Adipose tissue (tissue), 3 donors: ENCODE results near the gene CLCNKA. TPM values are rescaled to one million over a fixed set of nuclear protein-coding genes. Genes with fewer than 3 reads are reported as not detected.
"Not testable (repeated sequence)": the region's sequence is repeated elsewhere in the genome, so short reads cannot be mapped to it uniquely, and the experiment has no call there.

ENCODE experiments used
- H3K27ac ChIP-seq: one replicate; pipeline ENCODE4 v1.5.1; 2013; ENCODE audit warnings: low read depth, low read length
- WGBS, 3 donors: extraction: QIAGEN DNeasy Blood & Tissue Kit; methylation state at CpG; one replicate each; pipeline ENCODE4 v1.1.7; 2013; 5-methylcytosine and 5-hydroxymethylcytosine counted together
- polyA plus RNA-seq, 3 donors: library from polyadenylated mRNA; stranded (reverse); fragments of 200-250 nt; gene quantifications; one replicate each; pipeline ENCODE4 v1.2.3, GENCODE V29; 2013
- donor health status: healthy with polysubstance abuse.
- donor health status: Bipolar disorder and iron deficiency.
- donor health status: healthy.

CLCNKA gene
- 1 to 10 TPM in 1 of 3 donors, under 1 TPM in 2; 0.22 to 2.4 (median 0.79) TPM for polyA plus RNA-seq

- WGBS, 3 donors, result 30 to 68% (median 61%) methylated on average over 6 of the region's 6 CpGs
- no peak within 1 kb of the TSS for H3K27ac ChIP-seq
Observed at GRCh38 chr1:16021681-16022080, at the start of gene CLCNKA. Gene CLCNKA (plus strand): TSS chr1:16022036. CDS start chr1:16022620, 584 bp downstream.

GRCh38 chr1:15972409-15972808 is 49.4 kb upstream of the CLCNKA start:
- WGBS, 3 donors, result 91 to 100% (median 93%) methylated on average over 1 of the region's 1 CpG
- no peak overlapping the region for H3K27ac ChIP-seq

- H3K27ac ChIP-seq, result no peak overlapping the region
- WGBS, 3 donors, result 90 to 95% (median 94%) methylated on average over 4 of the region's 4 CpGs
Observed at GRCh38 chr1:15973772-15974171, 48.1 kb upstream of the CLCNKA start.

DNA sequence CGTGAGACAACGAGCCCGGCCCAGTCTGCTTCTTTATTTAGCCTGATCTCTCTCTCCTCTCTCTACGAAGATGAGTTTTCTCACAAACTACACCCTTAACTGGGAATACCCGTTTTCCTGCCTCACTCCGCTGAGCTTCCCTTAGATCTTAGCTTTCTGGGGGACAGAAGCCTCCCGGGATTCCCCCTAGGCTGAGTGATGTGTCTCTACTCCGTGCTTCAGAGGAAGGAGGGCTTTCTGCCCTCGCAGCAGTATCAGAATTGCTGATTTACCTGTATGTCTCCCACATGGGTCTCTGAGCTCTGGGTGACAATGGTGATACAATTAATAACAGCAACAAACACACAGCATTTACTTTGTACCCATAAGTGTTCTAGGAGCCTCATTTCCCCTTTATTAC is 47.0 kb upstream of the CLCNKA start:
- no peak overlapping the region for H3K27ac ChIP-seq
- WGBS, 3 donors, result 49 to 61% (median 55%) methylated on average over 9 of the region's 9 CpGs

- 0 to 1% (median 1%) methylated on average over 33 to 47 of the region's 47 CpGs for WGBS, 3 donors
- H3K27ac ChIP-seq, result no peak overlapping the region
Observed at GRCh38 chr1:15975358-15975804, 46.5 kb upstream of the CLCNKA start.

GRCh38 chr1:15975805-15976680 is 45.8 kb upstream of the CLCNKA start, which contains the start of gene ZBTB17:
Gene ZBTB17 (minus strand): TSS chr1:15976101. CDS start chr1:15948495, 27,606 bp downstream.
- 7 to 8% (median 8%) methylated on average over 47 of the region's 47 CpGs for WGBS, 3 donors
- H3K27ac ChIP-seq, result no peak within 1 kb of the TSS

- WGBS, 3 donors, result 90 to 96% (median 94%) methylated on average over 4 of the region's 4 CpGs
- not testable (repeated sequence) for H3K27ac ChIP-seq
Observed at GRCh38 chr1:15977947-15978346, 43.9 kb upstream of the CLCNKA start.

DNA sequence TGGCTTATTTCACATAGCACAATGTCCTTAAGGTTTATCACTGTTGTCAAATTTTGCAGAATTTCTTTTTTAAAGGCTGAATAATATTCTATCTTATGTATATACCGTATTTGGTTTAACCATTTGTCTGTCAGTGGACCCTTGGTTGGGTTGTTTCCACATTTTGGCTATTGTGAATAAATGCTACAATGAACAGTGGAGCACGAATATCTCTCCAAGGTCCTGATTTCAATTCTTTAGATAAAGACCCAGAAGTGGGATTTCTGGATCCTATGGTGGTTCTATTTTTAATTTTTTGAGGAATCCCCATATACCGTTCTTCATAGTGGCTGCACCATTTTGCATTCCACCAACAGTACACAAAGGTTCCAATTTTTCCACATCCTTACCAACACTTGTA is 40.2 kb upstream of the CLCNKA start:
- 84 to 86% (median 84%) methylated on average over 3 of the region's 3 CpGs for WGBS, 3 donors
- no peak overlapping the region for H3K27ac ChIP-seq

DNA sequence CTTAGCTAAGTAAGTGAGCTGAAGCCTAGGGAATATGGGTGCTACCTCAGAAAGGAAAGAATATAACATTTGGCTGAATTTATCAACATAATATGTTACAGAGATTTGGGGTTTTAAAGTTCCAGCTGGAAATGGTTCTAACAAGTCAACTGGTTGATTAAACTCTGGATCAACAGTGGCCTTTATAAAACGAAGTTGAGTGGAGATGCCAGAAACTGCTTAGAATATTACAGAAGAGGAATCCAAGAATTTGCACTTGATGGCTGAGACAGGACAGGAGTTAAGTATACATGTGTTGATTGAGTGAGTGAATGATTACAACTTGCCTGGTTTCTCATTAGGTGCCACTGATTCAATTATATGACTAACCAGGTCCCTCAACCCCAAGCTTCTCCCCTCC is 38.6 kb upstream of the CLCNKA start:
- H3K27ac ChIP-seq, result no peak overlapping the region
- 27 to 40% (median 29%) methylated on average over 1 of the region's 1 CpG for WGBS, 3 donors

GRCh38 chr1:15985611-15986297 is 36.1 kb upstream of the CLCNKA start:
- WGBS, 3 donors, result 54 to 60% (median 58%) methylated on average over 5 of the region's 5 CpGs
- no peak overlapping the region for H3K27ac ChIP-seq

GRCh38 chr1:15988856-15989736 is 32.7 kb upstream of the CLCNKA start:
- H3K27ac ChIP-seq, result no peak overlapping the region
- 77 to 88% (median 83%) methylated on average over 13 of the region's 13 CpGs for whole genome bisulfite sequencing, 3 donors

DNA sequence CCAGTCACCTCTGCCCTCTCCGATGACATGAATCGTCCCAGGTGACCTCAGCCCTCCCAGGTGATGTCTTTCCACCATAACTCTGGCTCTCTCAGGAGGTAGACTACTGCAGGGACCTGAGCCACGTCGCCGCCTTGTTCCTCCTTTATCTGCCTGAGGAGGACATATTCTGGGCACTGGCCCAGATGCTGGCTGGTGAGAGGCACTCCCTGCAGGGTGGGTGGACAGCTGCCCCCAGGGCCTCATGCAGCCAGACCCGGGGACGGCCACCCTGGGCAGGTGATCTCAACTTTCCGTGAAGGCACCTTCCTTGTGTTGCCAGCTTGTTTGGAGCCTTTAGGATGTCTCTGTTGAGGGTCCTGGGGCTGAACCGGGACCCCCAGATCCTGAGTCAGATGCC is 32.1 kb upstream of the CLCNKA start:
- 42 to 79% (median 71%) methylated on average over 9 of the region's 9 CpGs for WGBS, 3 donors
- H3K27ac ChIP-seq, result no peak overlapping the region

DNA sequence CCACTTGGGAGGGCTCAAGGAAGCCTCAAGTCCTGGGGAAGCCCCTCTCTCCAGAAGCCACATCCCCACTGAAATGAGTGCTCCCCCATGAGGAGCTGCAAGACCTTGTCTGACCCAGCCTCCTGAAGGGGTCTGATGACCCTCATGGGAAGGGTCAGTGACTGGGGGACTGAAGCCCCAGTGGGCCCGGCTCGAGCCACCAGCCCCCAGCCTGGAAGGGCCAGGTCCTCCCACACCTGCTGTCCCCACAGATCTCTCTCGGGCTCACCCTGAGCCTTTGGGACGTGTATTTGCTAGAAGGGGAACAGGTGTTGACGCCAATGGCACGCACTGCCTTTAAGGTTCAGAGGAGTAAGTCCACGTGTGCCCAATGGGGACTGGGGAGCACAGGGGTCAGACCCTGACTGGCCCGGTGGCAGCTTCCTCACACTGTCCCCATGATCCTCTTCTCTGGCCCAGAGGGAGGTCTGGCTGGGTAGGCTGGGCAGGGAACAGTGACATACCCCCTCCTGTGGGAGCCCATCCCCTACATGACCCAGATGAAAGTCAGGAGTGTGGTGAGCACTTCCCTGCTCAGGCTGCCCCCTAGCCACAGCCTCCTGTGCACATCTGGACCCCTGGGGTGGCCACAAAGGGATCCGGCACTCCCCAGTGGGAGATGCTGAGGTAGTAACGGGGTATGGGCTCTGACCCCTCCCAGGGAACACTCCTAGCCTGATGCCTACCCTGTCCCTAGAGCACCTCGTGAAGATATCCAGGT is 30.2 kb upstream of the CLCNKA start:
- H3K27ac ChIP-seq, result no peak overlapping the region
- WGBS, 3 donors, result 85 to 93% (median 90%) methylated on average over 11 of the region's 11 CpGs

GRCh38 chr1:15992187-15992553 is 29.7 kb upstream of the CLCNKA start:
- no peak overlapping the region for H3K27ac ChIP-seq
- WGBS, 3 donors, result 91 to 95% (median 92%) methylated on average over 7 of the region's 7 CpGs

DNA sequence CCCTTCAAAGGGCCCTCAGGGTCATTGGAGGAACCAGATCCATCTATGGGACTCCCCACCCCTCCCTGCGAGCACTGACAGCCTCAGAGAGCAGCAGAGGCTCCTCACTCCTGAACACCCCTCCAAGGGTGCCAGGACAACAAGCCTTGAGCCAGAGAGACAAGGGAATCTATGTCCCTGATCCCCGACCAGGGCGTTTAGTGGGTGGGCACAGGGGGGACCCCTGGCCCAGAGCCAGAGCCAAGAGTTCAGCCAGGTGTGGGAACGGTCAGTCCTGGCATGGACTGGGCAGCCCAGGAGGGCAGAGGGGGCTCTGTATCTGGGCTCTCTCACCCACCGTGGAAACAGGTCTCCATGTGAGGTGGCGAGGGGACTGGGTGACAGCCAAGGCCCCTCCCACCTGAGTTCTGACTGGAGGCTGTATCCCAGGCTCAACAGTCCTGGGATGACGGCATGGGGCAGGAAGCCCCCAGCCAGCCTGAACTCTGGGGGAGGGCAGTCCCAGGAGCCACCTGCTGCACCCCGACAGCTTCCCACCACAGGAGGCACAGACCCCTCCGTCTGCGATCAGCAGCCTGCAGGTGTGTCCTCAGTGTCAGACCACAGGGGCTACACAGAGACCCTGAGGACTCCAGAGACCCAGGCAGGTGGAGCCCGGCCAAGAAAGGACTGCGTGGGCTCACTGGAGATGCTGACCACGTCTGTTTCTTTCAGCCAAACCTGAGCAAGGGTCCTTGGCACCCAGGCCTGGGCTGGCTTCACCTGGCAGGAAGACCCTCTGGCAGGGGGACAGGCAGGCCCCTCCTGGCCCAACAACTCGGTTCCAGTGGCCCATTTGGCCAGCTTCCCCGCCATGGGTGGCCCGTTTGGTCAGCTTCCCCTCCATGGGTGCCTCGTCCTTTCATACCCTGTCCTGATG is 29.0 kb upstream of the CLCNKA start:
- no peak overlapping the region for H3K27ac ChIP-seq
- 82 to 84% (median 83%) methylated on average over 17 of the region's 17 CpGs for WGBS, 3 donors

GRCh38 chr1:15993666-15994065 is 28.2 kb upstream of the CLCNKA start:
- 81 to 91% (median 89%) methylated on average over 15 of the region's 15 CpGs for WGBS, 3 donors

GRCh38 chr1:15994081-15994480 is 27.8 kb upstream of the CLCNKA start:
- no peak overlapping the region for H3K27ac ChIP-seq
- WGBS, 3 donors, result 88 to 93% (median 90%) methylated on average over 10 of the region's 10 CpGs

More at GRCh38 chr1:15993666-15994065, 28.2 kb upstream of the CLCNKA start:
- H3K27ac ChIP-seq, result no peak overlapping the region
